Inflammatory macrophage treated with lipopolysaccharide for 4 hours (primary cell): Measurements from ENCODE around the gene PSMC3.

Experiments
- DNase-seq: peaks from one replicate; pipeline ENCODE4 v3.0.0-alpha.2; 2020

The PSMC3 gene

GRCh38 chr11:47426062-47426956, at the start of gene PSMC3:
PSMC3 (minus strand) TSS chr11:47426439; CDS start chr11:47426279, 160 bp downstream.
- peak; percentile 98 for DNase-seq

DNA sequence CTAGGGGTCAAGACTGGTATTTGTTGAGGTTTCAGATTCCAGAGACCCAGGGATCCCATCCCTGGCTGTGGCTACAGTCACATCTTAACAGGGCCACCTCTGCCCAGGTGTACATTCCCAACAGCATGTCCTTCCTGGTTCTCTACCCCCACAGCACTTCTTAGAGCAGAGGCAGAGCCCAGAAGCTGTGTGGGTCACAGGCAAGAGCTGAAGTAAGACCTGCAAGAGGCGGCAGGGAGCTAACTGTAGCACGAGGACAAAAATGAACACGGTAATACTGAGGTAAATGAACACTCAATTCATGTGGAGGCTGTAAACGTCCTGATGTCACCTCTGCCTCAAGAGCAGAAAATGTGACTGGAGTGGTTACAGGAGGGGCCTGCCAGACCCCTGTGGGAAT, 44.4 kb upstream of the PSMC3 start:
- no peak for DNase-seq

- peak; percentile 68 for DNase-seq
Observed at GRCh38 chr11:47469361-47470179, 43.3 kb upstream of the PSMC3 start.

GRCh38 chr11:47468598-47469214, 42.5 kb upstream of the PSMC3 start:
- peak; percentile 66 for DNase-seq

- no peak for DNase-seq
Observed at GRCh38 chr11:47467357-47467756, 41.1 kb upstream of the PSMC3 start.

- DNase-seq: no peak
Observed at GRCh38 chr11:47466701-47467250, 40.5 kb upstream of the PSMC3 start.

DNA sequence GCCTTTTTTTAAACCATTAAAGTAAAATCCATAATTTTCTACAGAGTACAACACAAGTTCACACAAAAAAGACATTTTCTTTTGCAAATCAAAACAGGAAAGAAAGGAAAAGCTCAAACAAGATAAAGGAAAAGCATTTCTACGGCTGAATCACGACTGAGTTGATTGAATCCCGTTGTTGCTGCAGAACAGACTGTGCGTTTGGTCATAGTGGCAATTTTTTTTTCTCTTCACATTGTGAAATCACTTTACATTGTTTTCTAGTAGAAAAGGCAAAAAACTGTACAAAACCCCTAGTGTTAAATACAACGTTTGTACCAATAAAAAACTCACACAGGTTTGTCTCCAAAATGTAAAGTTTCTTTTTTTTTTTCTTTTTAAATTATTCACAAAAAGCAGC, 40.0 kb upstream of the PSMC3 start:
- no peak for DNase-seq

DNA sequence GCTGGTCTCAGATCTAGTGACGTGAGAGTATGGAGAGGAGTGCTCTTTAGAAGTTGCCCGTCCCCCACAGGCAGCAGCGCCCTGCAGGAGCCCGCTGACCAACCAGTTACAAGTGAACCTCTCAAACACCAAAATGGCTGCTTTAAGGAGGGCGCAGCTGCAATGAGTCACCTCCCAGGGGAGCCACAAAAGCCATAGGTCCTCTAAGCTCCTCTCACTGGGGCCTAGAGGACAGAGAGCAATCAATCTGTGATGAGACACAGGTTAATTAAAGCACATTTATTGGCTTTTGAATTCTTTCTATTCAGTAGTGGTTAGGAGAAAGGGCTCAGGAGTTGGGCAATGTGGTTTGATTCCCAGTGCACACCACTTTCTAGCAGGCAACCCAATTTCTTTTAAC, 38.2 kb upstream of the PSMC3 start:
- DNase-seq: no peak

GRCh38 chr11:47461876-47462275, 35.6 kb upstream of the PSMC3 start:
- DNase-seq: no peak

- DNase-seq: no peak
Observed at GRCh38 chr11:47460571-47461235, 34.5 kb upstream of the PSMC3 start.

DNA sequence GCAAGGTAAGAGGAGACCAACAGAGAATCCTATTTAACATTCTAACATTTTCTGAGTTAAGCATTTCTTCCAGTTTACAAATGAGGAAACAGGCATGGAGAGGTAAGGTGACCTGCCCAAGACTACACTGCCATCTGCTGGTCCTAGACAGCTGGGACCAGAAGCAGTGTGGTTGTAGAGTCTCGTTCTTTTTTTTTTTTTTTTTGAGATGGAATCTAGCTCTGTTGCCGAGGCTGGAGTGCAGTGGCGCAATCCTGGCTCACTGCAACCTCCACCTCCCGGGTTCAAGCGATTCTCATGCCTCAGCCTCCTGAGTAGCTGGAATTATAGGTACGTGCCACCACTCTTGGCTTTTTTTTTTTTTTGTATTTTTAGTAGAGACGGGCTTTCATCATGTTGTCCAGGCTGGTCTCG, 28.0 kb upstream of the PSMC3 start:
- DNase-seq: peak; percentile 73

GRCh38 chr11:47453365-47453764, 27.1 kb upstream of the PSMC3 start:
- DNase-seq: no peak

- DNase-seq: no peak
Observed at GRCh38 chr11:47451990-47452389, 25.8 kb upstream of the PSMC3 start.

DNA sequence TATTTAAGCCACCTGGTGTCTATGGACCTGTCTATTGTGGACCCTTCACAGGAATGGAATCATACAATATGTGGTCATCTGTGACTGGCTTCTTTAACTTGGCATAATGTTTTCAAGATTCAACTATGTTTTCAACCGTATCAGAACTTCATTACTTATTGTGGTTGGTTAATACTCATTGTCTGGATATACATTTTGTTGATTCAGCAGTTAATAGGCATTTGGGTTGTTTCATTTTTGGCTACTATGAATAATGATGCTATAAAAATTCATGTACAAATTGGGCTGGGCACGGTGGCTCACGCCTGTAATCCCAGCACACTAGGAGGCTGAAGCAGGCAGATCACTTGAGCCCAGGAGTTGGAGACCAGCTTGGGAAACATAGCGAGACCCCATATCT, 25.2 kb upstream of the PSMC3 start:
- no peak for DNase-seq

GRCh38 chr11:47449541-47449940, 23.3 kb upstream of the PSMC3 start:
- DNase-seq: no peak

- DNase-seq: no peak
Observed at GRCh38 chr11:47448566-47449427, 22.6 kb upstream of the PSMC3 start, which contains the start of gene RAPSN. RAPSN (minus strand) TSS chr11:47449136; CDS start chr11:47448964, 172 bp downstream.

- DNase-seq: no peak
Observed at GRCh38 chr11:47447906-47448305, 21.7 kb upstream of the PSMC3 start.

DNA sequence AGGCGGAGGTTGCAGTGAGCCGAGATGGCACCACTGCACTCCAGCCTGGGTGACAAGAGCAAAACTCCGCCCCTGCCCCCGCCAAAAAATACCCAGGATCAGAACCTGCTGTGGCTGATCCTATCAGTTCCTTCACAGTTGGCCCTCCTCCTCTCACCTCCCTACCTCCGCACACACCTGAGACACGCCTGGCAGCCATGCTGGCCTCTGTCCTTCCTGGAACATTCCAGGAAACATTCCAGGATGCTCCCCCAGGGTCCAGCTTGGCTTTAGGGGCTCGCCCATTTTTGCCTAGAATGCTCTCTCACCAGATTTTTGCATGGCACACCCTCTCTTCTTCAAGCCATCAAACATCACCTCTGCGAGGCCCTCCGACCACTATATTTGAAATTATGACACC, 20.6 kb upstream of the PSMC3 start:
- no peak for DNase-seq

DNA sequence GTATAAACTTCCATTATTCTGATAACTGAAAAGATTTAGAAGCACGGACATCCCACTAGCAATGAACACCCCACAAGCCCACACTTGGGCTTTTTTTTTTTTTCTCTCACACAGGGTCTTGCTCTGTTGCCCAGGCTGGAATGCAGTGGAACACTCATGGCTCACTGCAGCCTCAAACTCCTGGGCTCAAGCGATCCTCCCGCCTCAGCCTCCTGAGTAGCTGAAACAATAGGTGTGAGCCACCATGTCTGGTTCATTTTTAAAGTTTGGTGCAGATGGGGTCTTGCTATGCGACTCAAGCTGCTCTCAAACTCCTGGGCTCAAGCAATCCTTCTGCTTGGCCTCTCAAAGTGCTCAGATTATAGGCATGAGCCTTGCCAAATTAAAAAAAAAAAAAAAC, 19.6 kb upstream of the PSMC3 start:
- DNase-seq: no peak

DNA sequence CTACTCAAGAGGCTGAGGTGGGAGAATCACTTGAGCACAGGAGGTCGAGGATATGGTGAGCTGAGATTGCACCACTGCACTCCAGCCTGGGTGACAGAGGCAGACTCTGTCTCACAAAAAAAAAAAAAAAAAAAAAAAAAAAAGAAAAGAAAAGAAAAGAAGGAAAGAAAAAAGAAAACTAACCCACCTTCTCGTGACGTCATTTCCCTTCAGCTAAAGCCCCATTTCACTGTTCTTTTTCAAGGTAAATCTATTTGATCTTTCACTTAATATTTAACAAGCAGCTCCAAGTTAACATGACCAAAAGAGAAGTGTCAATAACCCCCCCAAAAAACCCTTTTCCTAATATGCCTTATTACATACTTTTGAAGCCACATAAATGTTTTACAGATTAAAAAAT, 17.6 kb upstream of the PSMC3 start:
- DNase-seq: no peak

DNA sequence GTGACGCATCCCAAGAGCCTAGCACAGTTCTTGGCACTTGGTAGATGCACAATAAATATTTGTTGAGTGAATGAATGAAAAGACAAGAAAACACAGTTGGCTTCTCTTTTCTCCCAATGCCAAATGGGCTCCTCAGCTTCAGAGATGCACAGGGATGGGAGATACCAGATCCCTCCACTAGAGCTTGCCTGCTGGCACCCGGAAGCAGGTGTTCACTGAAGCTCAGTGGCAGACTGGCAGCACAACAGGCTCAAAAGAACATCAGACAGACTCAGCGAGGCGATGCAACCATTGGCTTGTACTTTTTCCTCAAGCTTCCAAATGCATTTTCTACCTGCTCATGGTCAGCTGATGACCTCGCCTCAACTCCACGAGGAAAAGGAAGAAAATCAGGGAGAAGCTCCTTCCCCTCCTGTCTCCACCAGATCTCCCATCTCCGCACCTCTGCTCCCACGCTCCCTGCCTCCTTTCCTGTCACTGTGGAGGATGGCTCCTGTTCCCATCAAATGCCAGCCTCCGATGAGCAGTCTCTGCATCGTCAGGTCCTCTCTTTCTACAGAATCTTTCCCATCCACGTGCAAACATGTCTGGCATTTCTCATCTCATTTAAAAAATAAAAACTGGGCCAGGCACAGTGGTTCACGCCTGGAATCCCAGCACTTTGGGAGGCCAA, 16.9 kb upstream of the PSMC3 start:
- no peak for DNase-seq
